Endodermal cell (in vitro differentiated cells): Measurements from ENCODE around the gene YPEL5. TPM values are rescaled to one million over a fixed set of nuclear protein-coding genes. Genes with fewer than 3 reads are reported as not detected.
"Not testable (repeated sequence)": the region's sequence is repeated elsewhere in the genome, so short reads cannot be mapped to it uniquely, and the experiment has no call there.

Experiments used
- DNase-seq: peaks from one replicate; pipeline ENCODE4 v3.0.0-alpha.2; 2017
- H3K27ac ChIP-seq: 2 replicates; pipeline ENCODE4 v1.5.1; 2013; ENCODE audit warnings: mild to moderate bottlenecking, low read depth, low read length, moderate library complexity
- H3K27me3 ChIP-seq: 2 replicates; pipeline ENCODE4 v1.6.1; 2013; ENCODE audit warnings: mild to moderate bottlenecking, low read length, moderate library complexity; ENCODE audit not compliant: insufficient read depth, control insufficient read depth, poor library complexity, severe bottlenecking
- H3K36me3 ChIP-seq: 2 replicates; pipeline ENCODE4 v1.7.0; 2013; ENCODE audit warnings: mild to moderate bottlenecking, low read length, moderate library complexity; ENCODE audit not compliant: control insufficient read depth, insufficient read depth
- H3K4me1 ChIP-seq: one replicate; pipeline ENCODE4 v1.7.0; 2013; ENCODE audit warnings: low read length; ENCODE audit not compliant: control insufficient read depth, insufficient read depth
- H3K4me3 ChIP-seq: 2 replicates; pipeline ENCODE4 v1.5.1; 2013; ENCODE audit warnings: mild to moderate bottlenecking, low read length, moderate library complexity
- H3K9ac ChIP-seq: 2 replicates; pipeline ENCODE4 v1.6.1; 2013; ENCODE audit warnings: mild to moderate bottlenecking, low read length, moderate library complexity; ENCODE audit not compliant: poor library complexity, severe bottlenecking; ENCODE audit errors: extremely low read depth
- H3K9me3 ChIP-seq: 2 replicates; pipeline ENCODE4 v1.6.1; 2013; ENCODE audit warnings: mild to moderate bottlenecking, low read length, moderate library complexity; ENCODE audit not compliant: control insufficient read depth
- H3K27ac Mint-ChIP-seq: 2 replicates; pipeline ENCODE4 v1.8.0; 2020; ENCODE audit warnings: mixed read lengths
- H3K27me3 Mint-ChIP-seq: 2 replicates; pipeline ENCODE4 v1.8.0; 2021; ENCODE audit warnings: mild to moderate bottlenecking, mixed read lengths; ENCODE audit not compliant: insufficient read depth
- H3K36me3 Mint-ChIP-seq: 2 replicates; pipeline ENCODE4 v1.8.0; 2020; ENCODE audit warnings: low read depth, mixed read lengths
- H3K4me1 Mint-ChIP-seq: 2 replicates; pipeline ENCODE4 v1.8.0; 2020; ENCODE audit warnings: mixed read lengths
- H3K4me3 Mint-ChIP-seq: 2 replicates; pipeline ENCODE4 v1.8.0; 2020; ENCODE audit warnings: mild to moderate bottlenecking, moderate library complexity, mixed read lengths
- H3K9me3 Mint-ChIP-seq: 2 replicates; pipeline ENCODE4 v1.8.0; 2020; ENCODE audit warnings: mild to moderate bottlenecking, mixed read lengths
- WGBS, 2 experiments: methylation state at CpG; one replicate each; pipeline versions ENCODE4 v1.1.5 to v1.1.7; 2013; ENCODE audit warnings: missing lambda C conversion rate in 2 of 2, mixed read lengths in 1 of 2; ENCODE audit not compliant: insufficient coverage in 1 of 2, insufficient read length in 1 of 2; 5-methylcytosine and 5-hydroxymethylcytosine counted together
- long read RNA-seq, 4 experiments: library from polyadenylated mRNA in 2 of 4; library from RNA in 1 of 4; library from capped mRNA in 1 of 4; stranded (forward) in 3 of 4; unstranded in 1 of 4; transcript quantifications; one replicate each; pipeline ENCODE4 v2.0.0, GENCODE V29; 2020 to 2021; ENCODE audit warnings: inconsistent platforms in 1 of 4
- polyA plus RNA-seq, 2 experiments: library from polyadenylated mRNA; stranded (reverse); fragments of 50-300 nt; gene quantifications; one replicate each; pipeline ENCODE4 v1.2.3, GENCODE V29; 2013
- total RNA-seq, 2 donors: library from RNA; stranded (reverse); fragmentation: NEBNext Ultra II Directional in 1 of 2; extraction: Animal tissue kit (Norgen Biotek cat#: 25700) in 1 of 2; gene quantifications; 2 replicates in 1 of 2; 3 replicates in 1 of 2; pipeline ENCODE4 v1.2.1, GENCODE V29; 2021
- TF ChIP-seq, protein P1 (sequence below): fragments of 200-600 bp; sonication (generic); conservative IDR thresholded peaks from 2 replicates; pipeline ENCODE4 v1.5.0; 2021; ENCODE audit warnings: antibody characterized with exemption, mild to moderate bottlenecking

Gene YPEL5
- 10 to 100 TPM; 80.1 to 97.2 TPM for total RNA-seq
- polyA plus RNA-seq (2013, experiment 1 of 2), result 61.2 TPM
- polyA plus RNA-seq (2013, experiment 2 of 2), result 61.6 TPM
- long read RNA-seq, experiment 1, transcript YPEL5-201 (3 exons, 2,182 nt), result major isoform, 9 of 38 reads
- long read RNA-seq, experiment 1, partial matches to known transcripts, result 1 of 38 reads
- long read RNA-seq, experiment 1, other reads (novel, unspliced or antisense), result 26 of 38 reads
- long read RNA-seq, experiment 2, transcript YPEL5-201 (3 exons, 2,182 nt), result major isoform, 97 of 149 reads
- long read RNA-seq, experiment 2, transcript YPEL5-202 (4 exons, 2,499 nt), result minor isoform, 19 of 149 reads
- long read RNA-seq, experiment 2, transcript YPEL5-204 (4 exons, 2,197 nt), result minor isoform, 7 of 149 reads
- long read RNA-seq, experiment 2, transcript YPEL5-206 (3 exons, 653 nt), result minor isoform, 5 of 149 reads
- long read RNA-seq, experiment 2, partial matches to known transcripts, result 3 of 149 reads
- long read RNA-seq, experiment 2, other reads (novel, unspliced or antisense), result 15 of 149 reads
- long read RNA-seq, experiment 3, transcript YPEL5-203 (5 exons, 2,560 nt), result minor isoform, 9 of 357 reads
- long read RNA-seq, experiment 3, transcript YPEL5-201 (3 exons, 2,182 nt), result major isoform, 236 of 357 reads
- long read RNA-seq, experiment 3, transcript YPEL5-202 (4 exons, 2,499 nt), result minor isoform, 66 of 357 reads
- long read RNA-seq, experiment 3, partial matches to known transcripts, result 4 of 357 reads
- long read RNA-seq, experiment 3, other reads (novel, unspliced or antisense), result 36 of 357 reads
- long read RNA-seq, experiment 4, transcript YPEL5-203 (5 exons, 2,560 nt), result minor isoform, 5 of 221 reads
- long read RNA-seq, experiment 4, transcript YPEL5-201 (3 exons, 2,182 nt), result major isoform, 175 of 221 reads
- long read RNA-seq, experiment 4, transcript YPEL5-202 (4 exons, 2,499 nt), result minor isoform, 15 of 221 reads
- long read RNA-seq, experiment 4, partial matches to known transcripts, result 4 of 221 reads
- long read RNA-seq, experiment 4, other reads (novel, unspliced or antisense), result 14 of 221 reads

DNA sequence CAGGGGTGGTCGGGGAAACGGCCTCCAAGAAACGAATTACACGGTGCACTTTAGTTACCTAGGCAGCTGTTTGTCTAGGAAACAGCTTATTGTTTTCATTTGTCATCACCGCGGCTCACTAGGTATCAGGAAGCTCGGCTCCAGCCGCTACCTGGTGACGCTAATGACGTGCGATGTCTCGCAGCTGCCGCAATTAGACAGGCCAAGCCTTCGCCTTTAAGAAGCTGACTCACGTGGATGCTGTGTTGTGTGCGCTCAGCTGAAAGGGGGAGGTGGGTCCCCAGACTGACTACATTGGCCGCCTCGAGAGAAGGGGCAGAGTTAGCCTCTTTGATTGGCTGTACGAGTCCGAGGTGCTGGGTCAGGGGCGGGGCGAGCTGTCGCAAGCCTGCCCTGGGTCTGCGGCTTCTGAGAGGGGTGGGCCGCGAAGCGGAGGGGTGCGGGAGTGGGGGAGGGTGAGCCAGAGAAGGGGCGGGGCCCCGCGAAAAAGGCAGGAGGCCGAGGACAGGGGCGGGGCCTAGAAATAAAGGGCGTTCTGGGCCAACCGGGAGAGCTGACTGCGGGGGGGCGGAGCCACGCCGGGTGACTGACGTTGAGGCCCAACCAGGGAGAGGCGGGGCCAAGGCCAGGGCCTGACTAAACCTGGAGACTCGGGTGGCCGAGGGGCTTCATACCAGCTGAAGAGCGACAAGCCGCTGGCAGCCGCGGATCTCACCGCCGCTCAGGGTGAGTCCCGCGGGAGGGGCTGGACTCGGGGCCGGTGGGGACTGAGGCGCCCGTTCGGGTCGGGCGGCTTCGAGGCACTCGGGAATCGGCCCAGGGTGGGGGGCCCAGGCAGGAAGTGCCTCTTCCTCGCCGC, at the start of gene YPEL5:
Gene YPEL5, plus strand, starts transcription at position 671 of the 859 bp plus-strand sequence. CDS start 9,645 bp downstream, outside the sequence.
- H3K4me1 ChIP-seq, result peaks cover 13% of the 10 kb centered on the region
- H3K36me3 Mint-ChIP-seq, result peaks cover 2% of the 10 kb centered on the region
- peak within 1 kb of the TSS; percentile 87 for H3K27ac ChIP-seq
- DNase-seq, result peak; percentile 100
- H3K27me3 ChIP-seq, result no peaks in the 10 kb centered on the region
- H3K9me3 ChIP-seq, result no peaks in the 10 kb centered on the region
- WGBS, 2 experiments, result 0% methylated on average over 25 to 63 of the region's 63 CpGs
- H3K4me1 Mint-ChIP-seq, result peaks cover 43% of the 10 kb centered on the region
- peak within 1 kb of the TSS; percentile 96 for H3K27ac Mint-ChIP-seq
- peak within 1 kb of the TSS; percentile 95 for H3K4me3 ChIP-seq
- H3K36me3 ChIP-seq, result peaks cover 13% of the 10 kb centered on the region
- H3K9ac ChIP-seq, result peak within 1 kb of the TSS; percentile 84
- H3K4me3 Mint-ChIP-seq, result peak within 1 kb of the TSS; percentile 64
- TF ChIP-seq, protein P1, sequence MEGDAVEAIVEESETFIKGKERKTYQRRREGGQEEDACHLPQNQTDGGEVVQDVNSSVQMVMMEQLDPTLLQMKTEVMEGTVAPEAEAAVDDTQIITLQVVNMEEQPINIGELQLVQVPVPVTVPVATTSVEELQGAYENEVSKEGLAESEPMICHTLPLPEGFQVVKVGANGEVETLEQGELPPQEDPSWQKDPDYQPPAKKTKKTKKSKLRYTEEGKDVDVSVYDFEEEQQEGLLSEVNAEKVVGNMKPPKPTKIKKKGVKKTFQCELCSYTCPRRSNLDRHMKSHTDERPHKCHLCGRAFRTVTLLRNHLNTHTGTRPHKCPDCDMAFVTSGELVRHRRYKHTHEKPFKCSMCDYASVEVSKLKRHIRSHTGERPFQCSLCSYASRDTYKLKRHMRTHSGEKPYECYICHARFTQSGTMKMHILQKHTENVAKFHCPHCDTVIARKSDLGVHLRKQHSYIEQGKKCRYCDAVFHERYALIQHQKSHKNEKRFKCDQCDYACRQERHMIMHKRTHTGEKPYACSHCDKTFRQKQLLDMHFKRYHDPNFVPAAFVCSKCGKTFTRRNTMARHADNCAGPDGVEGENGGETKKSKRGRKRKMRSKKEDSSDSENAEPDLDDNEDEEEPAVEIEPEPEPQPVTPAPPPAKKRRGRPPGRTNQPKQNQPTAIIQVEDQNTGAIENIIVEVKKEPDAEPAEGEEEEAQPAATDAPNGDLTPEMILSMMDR, result no peak
- H3K9me3 Mint-ChIP-seq, result no peaks in the 10 kb centered on the region
- peaks cover 5% of the 10 kb centered on the region for H3K27me3 Mint-ChIP-seq

DNA sequence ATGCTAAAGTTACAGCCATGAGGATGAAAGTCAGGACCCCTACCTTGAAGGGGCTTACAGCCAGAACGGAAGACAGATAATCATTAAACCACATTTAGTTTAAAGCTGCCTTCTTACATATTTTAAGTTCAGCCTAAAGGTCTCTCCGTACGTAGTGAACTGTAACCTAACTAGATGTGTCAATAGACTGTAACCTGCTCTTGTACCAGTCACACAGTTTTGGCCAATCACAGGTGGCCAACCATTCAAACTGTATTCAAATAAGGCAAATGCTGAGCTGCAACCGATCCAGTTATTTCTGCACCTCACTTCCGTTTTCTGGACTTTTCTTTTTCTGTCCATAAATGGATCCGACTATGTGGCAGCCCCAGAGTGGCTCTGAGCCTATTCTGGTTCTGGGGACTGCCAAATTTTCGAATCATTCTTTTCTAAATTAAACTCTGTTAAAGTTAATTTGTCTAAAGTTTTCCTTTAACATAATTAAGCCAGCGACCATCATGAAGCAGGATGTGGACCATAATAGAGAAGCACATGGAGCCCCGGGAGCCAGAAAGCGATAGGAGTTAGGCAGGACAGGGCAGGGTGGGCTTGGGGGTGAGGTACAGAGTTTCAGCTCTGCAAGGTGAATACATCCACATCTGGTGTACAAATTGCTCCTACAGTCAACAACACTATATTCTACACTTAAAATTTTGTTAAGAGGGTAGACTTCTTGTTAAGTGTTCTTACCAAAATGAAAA, 48.4 kb upstream of the YPEL5 start:
- peaks cover 1% of the 10 kb centered on the region for H3K9me3 Mint-ChIP-seq
- no peaks in the 10 kb centered on the region for H3K9me3 ChIP-seq
- H3K4me3 ChIP-seq, result no peak overlapping the region
- no peak for DNase-seq
- peaks cover 6% of the 10 kb centered on the region for H3K27me3 Mint-ChIP-seq
- H3K36me3 ChIP-seq, result no peaks in the 10 kb centered on the region
- no peak overlapping the region for H3K4me3 Mint-ChIP-seq
- H3K27ac ChIP-seq, result no peak overlapping the region
- H3K27me3 ChIP-seq, result no peaks in the 10 kb centered on the region
- H3K4me1 ChIP-seq, result no peaks in the 10 kb centered on the region
- no peaks in the 10 kb centered on the region for H3K36me3 Mint-ChIP-seq
- TF ChIP-seq, protein P1, result no peak
- H3K27ac Mint-ChIP-seq, result no peak overlapping the region
- no peak overlapping the region for H3K9ac ChIP-seq
- no peaks in the 10 kb centered on the region for H3K4me1 Mint-ChIP-seq
- 85 to 89% methylated on average over 8 to 10 of the region's 10 CpGs for WGBS, 2 experiments

DNA sequence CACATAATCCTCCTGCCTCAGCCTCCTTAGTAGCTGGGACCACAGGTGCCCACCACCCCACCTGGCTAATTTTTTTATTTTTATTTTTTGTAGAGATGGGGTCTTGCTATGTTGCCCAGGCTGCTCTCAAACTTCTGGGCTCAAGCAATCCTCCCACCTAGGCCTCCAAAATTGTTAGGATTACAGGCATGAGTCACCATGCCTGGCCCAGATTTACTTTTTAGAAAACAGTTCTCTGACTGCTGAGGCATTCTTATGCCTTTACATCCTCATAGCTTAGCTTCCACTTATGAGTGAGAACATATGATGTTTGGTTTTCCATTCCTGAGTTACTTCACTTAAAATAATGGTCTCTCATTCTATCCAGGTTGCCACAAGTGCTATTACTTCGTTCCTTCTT, 47.4 kb upstream of the YPEL5 start:
- no CpG with 5 or more reads among the region's 1 CpG for WGBS, 2 experiments
- not testable (repeated sequence) for H3K9ac ChIP-seq, H3K27ac ChIP-seq, H3K36me3 Mint-ChIP-seq, H3K4me1 Mint-ChIP-seq, H3K27ac Mint-ChIP-seq, H3K9me3 ChIP-seq, H3K4me3 ChIP-seq, H3K4me1 ChIP-seq, H3K27me3 Mint-ChIP-seq, H3K4me3 Mint-ChIP-seq, DNase-seq, H3K9me3 Mint-ChIP-seq, H3K27me3 ChIP-seq, H3K36me3 ChIP-seq

DNA sequence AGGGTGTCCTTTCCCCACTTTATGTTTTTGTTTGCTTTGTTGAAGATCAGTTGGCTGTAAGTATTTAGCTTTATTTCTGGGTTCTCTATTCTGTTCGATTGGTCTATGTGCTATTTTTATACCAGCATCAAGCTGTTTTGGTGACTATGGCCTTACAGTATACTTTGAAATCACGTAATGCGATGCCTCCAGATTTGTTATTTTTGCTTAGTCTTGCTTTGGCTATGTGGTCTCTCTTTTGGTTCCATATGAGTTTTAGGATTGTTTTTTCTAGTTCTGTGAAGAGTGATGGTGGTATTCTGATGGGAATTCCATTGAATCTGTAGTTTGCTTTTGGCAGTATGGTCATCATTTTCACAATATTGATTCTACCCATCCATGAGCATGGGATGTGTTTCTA, 46.1 kb upstream of the YPEL5 start:
- H3K4me1 Mint-ChIP-seq, DNase-seq, H3K4me1 ChIP-seq, H3K9me3 ChIP-seq, H3K9me3 Mint-ChIP-seq, H3K27me3 Mint-ChIP-seq, H3K36me3 ChIP-seq, H3K9ac ChIP-seq, H3K36me3 Mint-ChIP-seq, H3K27ac ChIP-seq, H3K27me3 ChIP-seq, H3K4me3 ChIP-seq, H3K27ac Mint-ChIP-seq, H3K4me3 Mint-ChIP-seq: not testable (repeated sequence)
- 80 to 93% methylated on average over 1 to 3 of the region's 3 CpGs for WGBS, 2 experiments
